SK-N-SH (cell line): ENCODE data around the gene PRDM5. TPM values are rescaled to one million over a fixed set of nuclear protein-coding genes. Genes with fewer than 3 reads are reported as not detected.

Experiments
- CTCF ChIA-PET: fragments of 300-600, 350-600 bp; formaldehyde crosslinking; extraction: SDS; loops from one replicate; lab custom pipeline; 2021; lab: Yijun Ruan, JAX
- POLR2A ChIA-PET: fragments of 350-600 bp; sonication (Branson Sonifier 250); formaldehyde crosslinking; extraction: SDS; loops from one replicate; lab custom pipeline; 2020; ENCODE audit warnings: antibody characterized with exemption, inconsistent platforms; lab: Yijun Ruan, JAX
- DNase-seq: peaks from one replicate; pipeline ENCODE4 v3.0.0; 2012
- H2AFZ ChIP-seq: fragments of 200-600 bp; sonication (generic); 2 replicates; pipeline ENCODE4 v1.8.1; 2016; ENCODE audit warnings: antibody characterized with exemption, mild to moderate bottlenecking, low read depth
- H3F3A ChIP-seq: fragments of 200-600 bp; sonication (generic); replicated peaks from 2 replicates; pipeline ENCODE3; 2016; ENCODE audit warnings: antibody characterized with exemption, mild to moderate bottlenecking; ENCODE audit not compliant: insufficient read depth
- H3K27ac ChIP-seq, 2 experiments: fragments of 200-500 bp in 1 of 2; fragments of 200-600 bp in 1 of 2; sonication (Bioruptor generic) in 1 of 2; sonication (generic), shearing (Covaris generic) in 1 of 2; 2 replicates each; pipeline versions ENCODE4 v1.5.1 to v1.6.1; 2014 to 2016; ENCODE audit warnings: low read depth in 2 of 2, inconsistent platforms in 1 of 2, low read length in 1 of 2, mild to moderate bottlenecking in 1 of 2, mixed read lengths in 1 of 2
- H3K27me3 ChIP-seq: fragments of 200-600 bp; sonication (generic), shearing (Covaris generic); 2 replicates; pipeline ENCODE4 v1.6.1; 2016; ENCODE audit warnings: mixed run types; ENCODE audit not compliant: insufficient read depth
- H3K36me3 ChIP-seq, 2 experiments: fragments of 200-500 bp in 1 of 2; fragments of 200-600 bp in 1 of 2; sonication (Bioruptor generic) in 1 of 2; sonication (generic) in 1 of 2; replicated peaks in 1 of 2; 2 replicates each; pipeline versions ENCODE3 to v1.5.1; 2014 to 2016; ENCODE audit warnings: low read length in 1 of 2, mild to moderate bottlenecking in 1 of 2; ENCODE audit not compliant: insufficient read depth in 2 of 2, control insufficient read depth in 1 of 2
- H3K4me1 ChIP-seq, 2 experiments: fragments of 200-500 bp in 1 of 2; fragments of 200-600 bp in 1 of 2; sonication (Bioruptor generic) in 1 of 2; sonication (generic), shearing (Covaris generic) in 1 of 2; 2 replicates each; pipeline versions ENCODE4 v1.5.1 to v1.6.1; 2014 to 2016; ENCODE audit warnings: low read depth in 1 of 2, low read length in 1 of 2, mixed run types in 1 of 2; ENCODE audit not compliant: insufficient read depth in 2 of 2, control insufficient read depth in 1 of 2
- H3K4me2 ChIP-seq: fragments of 200-600 bp; sonication (generic), shearing (Covaris generic); 2 replicates; pipeline ENCODE4 v1.6.1; 2017; ENCODE audit warnings: mixed run types
- H3K4me3 ChIP-seq, 2 experiments: fragments of 200-500 bp in 1 of 2; fragments of 200-600 bp in 1 of 2; sonication (Bioruptor generic) in 1 of 2; sonication (generic), shearing (Covaris generic) in 1 of 2; 2 replicates each; pipeline versions ENCODE4 v1.5.1 to v1.8.1; 2014 to 2016; ENCODE audit warnings: low read depth in 2 of 2, inconsistent platforms in 1 of 2, low read length in 1 of 2, mild to moderate bottlenecking in 1 of 2, mixed read lengths in 1 of 2, moderate library complexity in 1 of 2
- H3K79me2 ChIP-seq: fragments of 200-600 bp; sonication (generic); 2 replicates; pipeline ENCODE4 v1.8.1; 2017; ENCODE audit warnings: mild to moderate bottlenecking; ENCODE audit not compliant: insufficient read depth
- H3K9ac ChIP-seq: fragments of 200-600 bp; sonication (generic); 2 replicates; pipeline ENCODE4 v1.6.1; 2017; ENCODE audit warnings: mixed run types
- H3K9me2 ChIP-seq: fragments of 200-600 bp; sonication (generic); 2 replicates; pipeline ENCODE4 v1.6.1; 2017; ENCODE audit warnings: mixed run types
- H3K9me3 ChIP-seq: fragments of 200-600 bp; sonication (generic); 2 replicates; pipeline ENCODE4 v1.6.1; 2017; ENCODE audit warnings: mixed run types, mild to moderate bottlenecking, moderate library complexity
- H4K20me1 ChIP-seq: fragments of 200-600 bp; sonication (generic); 2 replicates; pipeline ENCODE4 v1.6.1; 2017; ENCODE audit warnings: mild to moderate bottlenecking, mixed run types; ENCODE audit not compliant: insufficient read depth
- CHD2 ChIP-seq: fragments of 150-350 bp; IDR thresholded peaks from 2 replicates; pipeline ENCODE4 v1.6.1; 2018; ENCODE audit warnings: low read length; ENCODE audit not compliant: partially characterized antibody
- ELF1 ChIP-seq: IDR thresholded peaks from 2 replicates; pipeline ENCODE4 v1.4.0; 2012
- FOSL2 ChIP-seq: IDR thresholded peaks from 2 replicates; pipeline ENCODE4 v1.4.0; 2012; ENCODE audit warnings: low read depth, mild to moderate bottlenecking, moderate library complexity, borderline replicate concordance
- FOXJ3 ChIP-seq: sonication (generic); formaldehyde crosslinking; IDR thresholded peaks from 2 replicates; pipeline ENCODE4 v1.5.1; 2020; ENCODE audit warnings: mild to moderate bottlenecking, missing genetic modification reagents
- GABPA ChIP-seq: IDR thresholded peaks from 2 replicates; pipeline ENCODE4 v1.4.0; 2012; ENCODE audit warnings: low read depth, mild to moderate bottlenecking
- GATA2 ChIP-seq: sonication (generic); formaldehyde crosslinking; IDR thresholded peaks from 2 replicates; pipeline ENCODE4 v1.5.0; 2020; ENCODE audit warnings: mild to moderate bottlenecking, missing genetic modification reagents
- MEF2A ChIP-seq: IDR thresholded peaks from 2 replicates; pipeline ENCODE4 v1.4.0; 2012; ENCODE audit warnings: low read depth, borderline replicate concordance
- NFIC ChIP-seq: IDR thresholded peaks from 2 replicates; pipeline ENCODE4 v1.4.0; 2012; ENCODE audit warnings: borderline replicate concordance
- NRF1 ChIP-seq: IDR thresholded peaks from 2 replicates; pipeline ENCODE4 v1.6.1; 2012; ENCODE audit warnings: low read depth, mild to moderate bottlenecking, low read length
- POLR2AphosphoS5 ChIP-seq: IDR thresholded peaks from 2 replicates; pipeline ENCODE4 v1.6.1; 2012; ENCODE audit warnings: low read depth, low read length
- RFX5 ChIP-seq: IDR thresholded peaks from 2 replicates; pipeline ENCODE4 v1.6.1; 2012; ENCODE audit warnings: mild to moderate bottlenecking, improper control_type of control experiment, low read length
- SIN3A ChIP-seq: IDR thresholded peaks from 2 replicates; pipeline ENCODE4 v1.6.1; 2012; ENCODE audit warnings: low read depth, mild to moderate bottlenecking, low read length, moderate library complexity, borderline replicate concordance
- TCF12 ChIP-seq: IDR thresholded peaks from 2 replicates; pipeline ENCODE4 v1.4.0; 2012
- WGBS: methylation state at CpG from one replicate; pipeline ENCODE4 v1.1.6; 2017; ENCODE audit warnings: low lambda C conversion rate; 5-methylcytosine and 5-hydroxymethylcytosine counted together
- polyA plus RNA-seq, 3 experiments: library from polyadenylated mRNA; depleted of rRNA; stranded (reverse); fragments of >200 nt; gene quantifications; 2 replicates each; pipeline ENCODE4 v1.2.3, GENCODE V29; 2012
- TF ChIP-seq, protein P1 (sequence below): IDR thresholded peaks from 2 replicates; pipeline ENCODE4 v1.6.1; 2012; ENCODE audit warnings: mild to moderate bottlenecking, low read depth, low read length, moderate library complexity
- TF ChIP-seq, protein P2 (sequence below): IDR thresholded peaks from 2 replicates; pipeline ENCODE4; 2012
- TF ChIP-seq, protein P3 (sequence below): IDR thresholded peaks from 2 replicates; pipeline ENCODE4 v1.4.0; 2012; ENCODE audit warnings: low read depth
- TF ChIP-seq, protein P4 (sequence below): fragments of 150-350 bp; IDR thresholded peaks from 2 replicates; pipeline ENCODE4 v1.6.1; 2016; ENCODE audit warnings: mild to moderate bottlenecking, low read depth, low read length
- TF ChIP-seq, protein P5 (sequence below): IDR thresholded peaks from 2 replicates; pipeline ENCODE4 v1.4.0; 2012; ENCODE audit warnings: low read depth, borderline replicate concordance

PRDM5 gene
- polyA plus RNA-seq, 1 of the 3 experiments (the other 2 are of a cell fraction): 3.8 TPM

DNA sequence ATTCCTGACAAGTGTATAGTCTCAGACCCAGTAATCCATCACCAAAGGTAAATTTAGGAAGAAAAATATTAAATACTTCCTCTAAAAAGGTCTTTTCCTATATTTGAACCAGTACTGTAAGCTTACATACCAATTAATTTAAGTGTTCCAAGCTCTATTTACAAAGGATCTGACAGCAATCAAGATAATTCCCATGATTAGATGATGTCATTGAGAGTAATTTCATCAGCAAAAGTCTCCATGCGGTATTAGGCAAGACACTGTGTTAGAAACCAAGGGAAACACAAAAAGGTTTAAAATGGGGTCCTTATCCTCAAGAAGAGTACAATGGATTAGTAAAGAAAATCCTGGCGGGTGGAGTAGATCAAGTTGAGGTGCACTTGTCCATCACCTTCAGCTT lies 198.5 kb downstream of the PRDM5 start:
- no peak overlapping the region for H3K4me2 ChIP-seq
- no peak for DNase-seq
- H3K27me3 ChIP-seq: no peaks in the 10 kb centered on the region
- H3K4me3 ChIP-seq: no peak overlapping the region
- POLR2A ChIA-PET: no interaction called here
- H3K9me3 ChIP-seq: no peaks in the 10 kb centered on the region
- CTCF ChIA-PET: no interaction called here
- no peaks in the 10 kb centered on the region for H3F3A ChIP-seq
- H3K79me2 ChIP-seq: no peaks in the 10 kb centered on the region
- H3K9ac ChIP-seq: no peak overlapping the region
- no peak overlapping the region for H2AFZ ChIP-seq
- TF ChIP-seq FOSL2: no peak
- no peak for TF ChIP-seq FOXJ3
- TF ChIP-seq, protein P1, sequence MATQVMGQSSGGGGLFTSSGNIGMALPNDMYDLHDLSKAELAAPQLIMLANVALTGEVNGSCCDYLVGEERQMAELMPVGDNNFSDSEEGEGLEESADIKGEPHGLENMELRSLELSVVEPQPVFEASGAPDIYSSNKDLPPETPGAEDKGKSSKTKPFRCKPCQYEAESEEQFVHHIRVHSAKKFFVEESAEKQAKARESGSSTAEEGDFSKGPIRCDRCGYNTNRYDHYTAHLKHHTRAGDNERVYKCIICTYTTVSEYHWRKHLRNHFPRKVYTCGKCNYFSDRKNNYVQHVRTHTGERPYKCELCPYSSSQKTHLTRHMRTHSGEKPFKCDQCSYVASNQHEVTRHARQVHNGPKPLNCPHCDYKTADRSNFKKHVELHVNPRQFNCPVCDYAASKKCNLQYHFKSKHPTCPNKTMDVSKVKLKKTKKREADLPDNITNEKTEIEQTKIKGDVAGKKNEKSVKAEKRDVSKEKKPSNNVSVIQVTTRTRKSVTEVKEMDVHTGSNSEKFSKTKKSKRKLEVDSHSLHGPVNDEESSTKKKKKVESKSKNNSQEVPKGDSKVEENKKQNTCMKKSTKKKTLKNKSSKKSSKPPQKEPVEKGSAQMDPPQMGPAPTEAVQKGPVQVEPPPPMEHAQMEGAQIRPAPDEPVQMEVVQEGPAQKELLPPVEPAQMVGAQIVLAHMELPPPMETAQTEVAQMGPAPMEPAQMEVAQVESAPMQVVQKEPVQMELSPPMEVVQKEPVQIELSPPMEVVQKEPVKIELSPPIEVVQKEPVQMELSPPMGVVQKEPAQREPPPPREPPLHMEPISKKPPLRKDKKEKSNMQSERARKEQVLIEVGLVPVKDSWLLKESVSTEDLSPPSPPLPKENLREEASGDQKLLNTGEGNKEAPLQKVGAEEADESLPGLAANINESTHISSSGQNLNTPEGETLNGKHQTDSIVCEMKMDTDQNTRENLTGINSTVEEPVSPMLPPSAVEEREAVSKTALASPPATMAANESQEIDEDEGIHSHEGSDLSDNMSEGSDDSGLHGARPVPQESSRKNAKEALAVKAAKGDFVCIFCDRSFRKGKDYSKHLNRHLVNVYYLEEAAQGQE: no peak
- TF ChIP-seq, protein P2, sequence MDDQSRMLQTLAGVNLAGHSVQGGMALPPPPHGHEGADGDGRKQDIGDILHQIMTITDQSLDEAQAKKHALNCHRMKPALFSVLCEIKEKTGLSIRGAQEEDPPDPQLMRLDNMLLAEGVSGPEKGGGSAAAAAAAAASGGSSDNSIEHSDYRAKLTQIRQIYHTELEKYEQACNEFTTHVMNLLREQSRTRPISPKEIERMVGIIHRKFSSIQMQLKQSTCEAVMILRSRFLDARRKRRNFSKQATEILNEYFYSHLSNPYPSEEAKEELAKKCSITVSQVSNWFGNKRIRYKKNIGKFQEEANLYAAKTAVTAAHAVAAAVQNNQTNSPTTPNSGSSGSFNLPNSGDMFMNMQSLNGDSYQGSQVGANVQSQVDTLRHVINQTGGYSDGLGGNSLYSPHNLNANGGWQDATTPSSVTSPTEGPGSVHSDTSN: no peak
- no peak for TF ChIP-seq TCF12
- no peak for TF ChIP-seq RFX5
- no peak for TF ChIP-seq CHD2
- TF ChIP-seq GABPA: no peak
- TF ChIP-seq NRF1: no peak
- TF ChIP-seq NFIC: no peak
- TF ChIP-seq, protein P3, sequence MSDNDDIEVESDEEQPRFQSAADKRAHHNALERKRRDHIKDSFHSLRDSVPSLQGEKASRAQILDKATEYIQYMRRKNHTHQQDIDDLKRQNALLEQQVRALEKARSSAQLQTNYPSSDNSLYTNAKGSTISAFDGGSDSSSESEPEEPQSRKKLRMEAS: no peak
- no peak for TF ChIP-seq GATA2 (CRISPR knock-in tag)
- no peak for TF ChIP-seq SIN3A
- TF ChIP-seq POLR2AphosphoS5: no peak
- TF ChIP-seq MEF2A: no peak
- TF ChIP-seq ELF1: no peak
- TF ChIP-seq, protein P4, sequence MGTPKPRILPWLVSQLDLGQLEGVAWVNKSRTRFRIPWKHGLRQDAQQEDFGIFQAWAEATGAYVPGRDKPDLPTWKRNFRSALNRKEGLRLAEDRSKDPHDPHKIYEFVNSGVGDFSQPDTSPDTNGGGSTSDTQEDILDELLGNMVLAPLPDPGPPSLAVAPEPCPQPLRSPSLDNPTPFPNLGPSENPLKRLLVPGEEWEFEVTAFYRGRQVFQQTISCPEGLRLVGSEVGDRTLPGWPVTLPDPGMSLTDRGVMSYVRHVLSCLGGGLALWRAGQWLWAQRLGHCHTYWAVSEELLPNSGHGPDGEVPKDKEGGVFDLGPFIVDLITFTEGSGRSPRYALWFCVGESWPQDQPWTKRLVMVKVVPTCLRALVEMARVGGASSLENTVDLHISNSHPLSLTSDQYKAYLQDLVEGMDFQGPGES: no peak
- TF ChIP-seq, protein P5, sequence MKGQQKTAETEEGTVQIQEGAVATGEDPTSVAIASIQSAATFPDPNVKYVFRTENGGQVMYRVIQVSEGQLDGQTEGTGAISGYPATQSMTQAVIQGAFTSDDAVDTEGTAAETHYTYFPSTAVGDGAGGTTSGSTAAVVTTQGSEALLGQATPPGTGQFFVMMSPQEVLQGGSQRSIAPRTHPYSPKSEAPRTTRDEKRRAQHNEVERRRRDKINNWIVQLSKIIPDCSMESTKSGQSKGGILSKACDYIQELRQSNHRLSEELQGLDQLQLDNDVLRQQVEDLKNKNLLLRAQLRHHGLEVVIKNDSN: no peak
- WGBS: 83% methylated on average over 2 of the region's 2 CpGs
- H4K20me1 ChIP-seq: no peaks in the 10 kb centered on the region
- H3K4me1 ChIP-seq: peaks cover 0 to 22% of the 10 kb centered on the region in 2 experiments; a peak in 2 of 4 replicates
- H3K27ac ChIP-seq: no peak overlapping the region
- no peaks in the 10 kb centered on the region for H3K9me2 ChIP-seq
- no peaks in the 10 kb centered on the region for H3K36me3 ChIP-seq
